IgD-negative memory B cell (primary cell): Measurements from ENCODE around the gene PARD6B. TPM values are rescaled to one million over a fixed set of nuclear protein-coding genes. Genes with fewer than 3 reads are reported as not detected.
A peak's percentile ranks its signal among the peaks of the same experiment; 100 is the strongest.
"Not testable (repeated sequence)": the region's sequence is repeated elsewhere in the genome, so short reads cannot be mapped to it uniquely, and the experiment has no call there.

Source experiments
- H3K27ac Mint-ChIP-seq, 3 donors: one replicate each; pipeline ENCODE4 v1.8.0; 2020 to 2022; ENCODE audit warnings: mild to moderate bottlenecking in 3 of 3, mixed read lengths in 3 of 3, moderate library complexity in 1 of 3
- H3K27me3 Mint-ChIP-seq: one replicate; pipeline ENCODE4 v1.8.0; 2021; ENCODE audit warnings: mixed read lengths
- H3K36me3 Mint-ChIP-seq: one replicate; pipeline ENCODE4 v1.8.0; 2020; ENCODE audit warnings: mild to moderate bottlenecking, mixed read lengths
- H3K4me1 Mint-ChIP-seq, 3 donors: one replicate each; pipeline ENCODE4 v1.8.0; 2020 to 2022; ENCODE audit warnings: mixed read lengths in 3 of 3, mild to moderate bottlenecking in 1 of 3
- H3K4me3 Mint-ChIP-seq, 4 donors: one replicate each; pipeline ENCODE4 v1.8.0; 2020 to 2022; ENCODE audit warnings: mild to moderate bottlenecking in 4 of 4, mixed read lengths in 4 of 4, moderate library complexity in 3 of 4
- H3K9me3 Mint-ChIP-seq, 3 donors: one replicate each; pipeline ENCODE4 v1.8.0; 2020 to 2021; ENCODE audit warnings: mixed read lengths in 3 of 3, mild to moderate bottlenecking in 1 of 3
- polyA plus RNA-seq: library from polyadenylated mRNA; unstranded; fragments of 300-500 nt; fragmentation: Illumina TruSeq; gene quantifications from one replicate; pipeline ENCODE4 v1.2.3, GENCODE V29; 2021

PARD6B gene
- polyA plus RNA-seq, 1 donor from 2014 or later = 0.70 TPM

GRCh38 chr20:50712771-50713656, 18.4 kb upstream of the PARD6B start:
- peaks cover 8% of the 10 kb centered on the region for H3K27me3 Mint-ChIP-seq
- no peaks in the 10 kb centered on the region for H3K36me3 Mint-ChIP-seq
- peaks cover 0 to 2% (median 0%) of the 10 kb centered on the region in 3 donors for H3K4me1 Mint-ChIP-seq
- H3K27ac Mint-ChIP-seq = no peak overlapping the region
- H3K9me3 Mint-ChIP-seq = no peaks in the 10 kb centered on the region
- no peak overlapping the region for H3K4me3 Mint-ChIP-seq

- H3K27me3 Mint-ChIP-seq = peaks cover 10% of the 10 kb centered on the region
- H3K27ac Mint-ChIP-seq = no peak overlapping the region
- H3K4me1 Mint-ChIP-seq = peaks cover 0 to 2% (median 0%) of the 10 kb centered on the region in 3 donors
- H3K9me3 Mint-ChIP-seq = no peaks in the 10 kb centered on the region
- H3K4me3 Mint-ChIP-seq = no peak overlapping the region
- H3K36me3 Mint-ChIP-seq = no peaks in the 10 kb centered on the region
These were observed 17.7 kb upstream of the PARD6B start for GRCh38 chr20:50713657-50714101.

GRCh38 chr20:50714426-50714825, 17.0 kb upstream of the PARD6B start:
- H3K27ac Mint-ChIP-seq, H3K27me3 Mint-ChIP-seq, H3K9me3 Mint-ChIP-seq, H3K4me3 Mint-ChIP-seq, H3K4me1 Mint-ChIP-seq, H3K36me3 Mint-ChIP-seq: not testable (repeated sequence)

GRCh38 chr20:50715694-50716093, 15.7 kb upstream of the PARD6B start:
- H3K9me3 Mint-ChIP-seq = no peaks in the 10 kb centered on the region
- H3K4me1 Mint-ChIP-seq = peaks cover 0 to 4% (median 2%) of the 10 kb centered on the region in 3 donors
- no peaks in the 10 kb centered on the region for H3K36me3 Mint-ChIP-seq
- H3K27ac Mint-ChIP-seq = no peak overlapping the region
- peaks cover 10% of the 10 kb centered on the region for H3K27me3 Mint-ChIP-seq
- H3K4me3 Mint-ChIP-seq = no peak overlapping the region

GRCh38 chr20:50716518-50716917, 14.9 kb upstream of the PARD6B start:
- Mint-ChIP-seq H3K27me3 (peaks cover 7% of the 10 kb centered on the region), H3K4me3 (no peak overlapping the region), H3K36me3 (no peaks in the 10 kb centered on the region), H3K9me3 (no peaks in the 10 kb centered on the region), H3K27ac (no peak overlapping the region), H3K4me1 (peaks cover 0 to 4% (median 2%) of the 10 kb centered on the region in 3 donors)

GRCh38 chr20:50717312-50717711, 14.1 kb upstream of the PARD6B start:
- Mint-ChIP-seq H3K27ac (no peak overlapping the region), H3K4me1 (peaks cover 0 to 4% (median 2%) of the 10 kb centered on the region in 3 donors), H3K36me3 (no peaks in the 10 kb centered on the region), H3K9me3 (no peaks in the 10 kb centered on the region), H3K27me3 (peaks cover 7% of the 10 kb centered on the region), H3K4me3 (no peak overlapping the region)

- H3K4me1 Mint-ChIP-seq = peaks cover 0 to 4% (median 2%) of the 10 kb centered on the region in 3 donors
- H3K36me3 Mint-ChIP-seq = peaks cover 1% of the 10 kb centered on the region
- peaks cover 7% of the 10 kb centered on the region for H3K27me3 Mint-ChIP-seq
- H3K4me3 Mint-ChIP-seq = no peak overlapping the region
- no peaks in the 10 kb centered on the region for H3K9me3 Mint-ChIP-seq
- H3K27ac Mint-ChIP-seq = no peak overlapping the region
These were observed 13.2 kb upstream of the PARD6B start for GRCh38 chr20:50717974-50718761.

GRCh38 chr20:50719328-50719727, 12.1 kb upstream of the PARD6B start:
- peaks cover 0 to 4% (median 0%) of the 10 kb centered on the region in 3 donors for H3K4me1 Mint-ChIP-seq
- H3K36me3 Mint-ChIP-seq = peaks cover 1% of the 10 kb centered on the region
- no peaks in the 10 kb centered on the region for H3K9me3 Mint-ChIP-seq
- no peak overlapping the region for H3K4me3 Mint-ChIP-seq
- no peak overlapping the region for H3K27ac Mint-ChIP-seq
- peaks cover 4% of the 10 kb centered on the region for H3K27me3 Mint-ChIP-seq

GRCh38 chr20:50720026-50720425, 11.4 kb upstream of the PARD6B start:
- Mint-ChIP-seq H3K36me3 (peaks cover 1% of the 10 kb centered on the region), H3K4me1 (peaks cover 0 to 4% (median 0%) of the 10 kb centered on the region in 3 donors), H3K27ac (no peak overlapping the region), H3K27me3 (peaks cover 4% of the 10 kb centered on the region), H3K9me3 (no peaks in the 10 kb centered on the region), H3K4me3 (no peak overlapping the region)

GRCh38 chr20:50720582-50720981, 10.8 kb upstream of the PARD6B start:
- no peak overlapping the region for H3K27ac Mint-ChIP-seq
- peaks cover 1% of the 10 kb centered on the region for H3K36me3 Mint-ChIP-seq
- no peaks in the 10 kb centered on the region for H3K9me3 Mint-ChIP-seq
- peaks cover 4% of the 10 kb centered on the region for H3K27me3 Mint-ChIP-seq
- H3K4me1 Mint-ChIP-seq = peaks cover 0 to 4% (median 0%) of the 10 kb centered on the region in 3 donors
- H3K4me3 Mint-ChIP-seq = no peak overlapping the region

GRCh38 chr20:50721881-50722281, 9.5 kb upstream of the PARD6B start:
- Mint-ChIP-seq H3K4me3 (no peak overlapping the region), H3K4me1 (peaks cover 0 to 4% (median 0%) of the 10 kb centered on the region in 3 donors), H3K9me3 (no peaks in the 10 kb centered on the region), H3K27me3 (peaks cover 4% of the 10 kb centered on the region), H3K36me3 (peaks cover 1% of the 10 kb centered on the region), H3K27ac (peak overlapping the region in 1 of 3 donors; percentile 62)

GRCh38 chr20:50722424-50723155, 8.8 kb upstream of the PARD6B start:
- Mint-ChIP-seq H3K4me3 (no peak overlapping the region), H3K36me3 (peaks cover 1% of the 10 kb centered on the region), H3K4me1 (peaks cover 0 to 4% (median 0%) of the 10 kb centered on the region in 3 donors), H3K27me3 (peaks cover 4% of the 10 kb centered on the region), H3K27ac (peak overlapping the region in 1 of 3 donors; percentile 62), H3K9me3 (no peaks in the 10 kb centered on the region)

- peak overlapping the region in 1 of 3 donors; percentile 23 for H3K27ac Mint-ChIP-seq
- no peaks in the 10 kb centered on the region for H3K9me3 Mint-ChIP-seq
- H3K36me3 Mint-ChIP-seq = peaks cover 1% of the 10 kb centered on the region
- H3K27me3 Mint-ChIP-seq = peaks cover 3% of the 10 kb centered on the region
- H3K4me3 Mint-ChIP-seq = no peak overlapping the region
- peaks cover 0 to 4% (median 0%) of the 10 kb centered on the region in 3 donors for H3K4me1 Mint-ChIP-seq
These were observed 7.7 kb upstream of the PARD6B start for GRCh38 chr20:50723672-50724071.

GRCh38 chr20:50724112-50724725, 7.2 kb upstream of the PARD6B start:
- peaks cover 3% of the 10 kb centered on the region for H3K27me3 Mint-ChIP-seq
- H3K36me3 Mint-ChIP-seq = peaks cover 1% of the 10 kb centered on the region
- H3K4me3 Mint-ChIP-seq = no peak overlapping the region
- H3K9me3 Mint-ChIP-seq = no peaks in the 10 kb centered on the region
- no peak overlapping the region for H3K27ac Mint-ChIP-seq
- peaks cover 0 to 4% (median 0%) of the 10 kb centered on the region in 3 donors for H3K4me1 Mint-ChIP-seq
